K562 (cell line): ENCODE measurements around the gene FOXRED2. TPM values are rescaled to one million over a fixed set of nuclear protein-coding genes. Genes with fewer than 3 reads are reported as not detected.
A peak's percentile ranks its signal among the peaks of the same experiment; 100 is the strongest.

ENCODE experiments used
- CSDE1 ChIP-seq, 2 experiments: fragments of 450-650 bp; IDR thresholded peaks; 2 replicates each; pipeline ENCODE4 v1.6.1; 2016; ENCODE audit warnings: mild to moderate bottlenecking in 1 of 2
- E2F3 ChIP-seq: fragments of 250-450 bp; sonication (Bioruptor Pico); IDR thresholded peaks from 2 replicates; pipeline ENCODE4 v1.4.0; 2020; ENCODE audit warnings: mild to moderate bottlenecking
- ELF2 ChIP-seq: fragments of 250-450 bp; sonication (Bioruptor Pico); IDR thresholded peaks from 2 replicates; pipeline ENCODE4 v1.5.0; 2021; ENCODE audit warnings: mild to moderate bottlenecking
- FOXK2 ChIP-seq, 2 experiments: fragments of 450-650 bp; IDR thresholded peaks in 1 of 2; conservative IDR thresholded peaks in 1 of 2; 2 replicates each; pipeline ENCODE4 v1.6.1; 2016; ENCODE audit warnings: low read depth in 2 of 2, mild to moderate bottlenecking in 1 of 2
- KAT7 ChIP-seq: sonication (generic); formaldehyde crosslinking; IDR thresholded peaks from 2 replicates; pipeline ENCODE4 v1.8.0; 2022; ENCODE audit warnings: missing genetic modification reagents, mild to moderate bottlenecking, borderline replicate concordance
- MTA2 ChIP-seq: fragments of 450-650 bp; IDR thresholded peaks from 2 replicates; pipeline ENCODE4 v1.6.1; 2016; ENCODE audit warnings: low read depth
- NEUROD1 ChIP-seq: fragments of 150-350 bp; IDR thresholded peaks from 2 replicates; pipeline ENCODE4 v1.6.1; 2014; ENCODE audit warnings: borderline replicate concordance, low read length, low read depth; ENCODE audit not compliant: partially characterized antibody
- NFIX ChIP-seq: fragments of 250-450 bp; sonication (Bioruptor Pico); IDR thresholded peaks from 2 replicates; pipeline ENCODE4 v1.4.0; 2020; ENCODE audit warnings: low read depth, mild to moderate bottlenecking, moderate library complexity
- NFYB ChIP-seq: IDR thresholded peaks from 2 replicates; pipeline ENCODE4 v1.6.1; 2011; ENCODE audit warnings: mild to moderate bottlenecking, moderate library complexity; ENCODE audit not compliant: insufficient read length; ENCODE audit errors: extremely low read depth
- NR4A1 ChIP-seq, 2 experiments: fragments of 250-450 bp in 1 of 2; fragments of 450-650 bp in 1 of 2; sonication (Bioruptor Pico) in 1 of 2; IDR thresholded peaks; 2 replicates each; pipeline versions ENCODE4 v1.4.0 to v1.6.1; 2016 to 2020; ENCODE audit warnings: mild to moderate bottlenecking in 2 of 2, missing compliant biosample characterization in 1 of 2, missing genetic modification characterization in 1 of 2, moderate library complexity in 1 of 2
- RBM17 ChIP-seq: fragments of 200-400 bp; formaldehyde crosslinking; IDR thresholded peaks from 2 replicates; pipeline ENCODE4 v1.6.1; 2017; ENCODE audit warnings: low read depth, mild to moderate bottlenecking, low read length, borderline replicate concordance
- TCF7 ChIP-seq: sonication (generic); IDR thresholded peaks from 2 replicates; pipeline ENCODE4 v1.6.1; 2016; ENCODE audit warnings: antibody characterized with exemption, borderline replicate concordance
- ZBTB17 ChIP-seq: fragments of 450-650 bp; formaldehyde crosslinking; IDR thresholded peaks from 2 replicates; pipeline ENCODE4 v1.4.0; 2020; ENCODE audit warnings: mild to moderate bottlenecking
- ZNF12 ChIP-seq: sonication (generic); formaldehyde crosslinking; IDR thresholded peaks from 2 replicates; pipeline ENCODE4 v1.4.0; 2020; ENCODE audit warnings: mild to moderate bottlenecking, missing genetic modification reagents
- ZNF316 ChIP-seq: fragments of 450-650 bp; IDR thresholded peaks from 2 replicates; pipeline ENCODE4 v1.6.1; 2016
- ZNF77 ChIP-seq: fragments of 250-450 bp; sonication (Bioruptor Pico); IDR thresholded peaks from 2 replicates; pipeline ENCODE4 v1.5.0; 2020
- polyA plus RNA-seq, 8 experiments: library from polyadenylated mRNA; depleted of rRNA in 4 of 8; stranded (reverse) in 5 of 8; unstranded in 3 of 8; fragments of >200 nt; fragmentation: Nextera tagmentation in 2 of 8; fragmentation: Illumina TruSeq in 1 of 8; extraction: Ambion mirVana in 2 of 8; extraction: Trizol in 1 of 8; gene quantifications; 2 replicates each; pipeline versions ENCODE4 v1.2.1 to v1.2.3, GENCODE V29; 2011 to 2014; ENCODE audit warnings: inconsistent platforms in 1 of 8, missing spikeins in 1 of 8
- total RNA-seq, 7 experiments: library from RNA; depleted of rRNA in 6 of 7; stranded (reverse); fragments of >200 nt in 6 of 7; fragmentation: Illumina TruSeq in 2 of 7; extraction: Trizol in 2 of 7; gene quantifications; 2 replicates each; pipeline versions ENCODE4 v1.2.1 to v1.2.3, GENCODE V29; 2011 to 2021; ENCODE audit warnings: low replicate concordance in 1 of 7
- TF ChIP-seq, protein P1 (sequence below): fragments of 250-450 bp; sonication (Bioruptor Pico); IDR thresholded peaks from 2 replicates; pipeline ENCODE4 v1.4.0; 2020
- TF ChIP-seq, protein P2 (sequence below): fragments of 250-450 bp; sonication (Bioruptor Pico); IDR thresholded peaks from 2 replicates; pipeline ENCODE4 v1.8.0; 2021; ENCODE audit warnings: borderline replicate concordance, mild to moderate bottlenecking, moderate library complexity; ENCODE audit not compliant: poor library complexity, severe bottlenecking
- TF ChIP-seq, protein P3 (sequence below): fragments of 450-650 bp; IDR thresholded peaks from 2 replicates; pipeline ENCODE4 v1.6.1; 2016; ENCODE audit warnings: borderline replicate concordance

FOXRED2 gene
- total and polyA plus RNA-seq, 9 of the 15 experiments (the other 6 are each of a cell fraction or from before 2014, with no cell fraction given): 2.8 to 48.4 (median 7.8) TPM

DNA sequence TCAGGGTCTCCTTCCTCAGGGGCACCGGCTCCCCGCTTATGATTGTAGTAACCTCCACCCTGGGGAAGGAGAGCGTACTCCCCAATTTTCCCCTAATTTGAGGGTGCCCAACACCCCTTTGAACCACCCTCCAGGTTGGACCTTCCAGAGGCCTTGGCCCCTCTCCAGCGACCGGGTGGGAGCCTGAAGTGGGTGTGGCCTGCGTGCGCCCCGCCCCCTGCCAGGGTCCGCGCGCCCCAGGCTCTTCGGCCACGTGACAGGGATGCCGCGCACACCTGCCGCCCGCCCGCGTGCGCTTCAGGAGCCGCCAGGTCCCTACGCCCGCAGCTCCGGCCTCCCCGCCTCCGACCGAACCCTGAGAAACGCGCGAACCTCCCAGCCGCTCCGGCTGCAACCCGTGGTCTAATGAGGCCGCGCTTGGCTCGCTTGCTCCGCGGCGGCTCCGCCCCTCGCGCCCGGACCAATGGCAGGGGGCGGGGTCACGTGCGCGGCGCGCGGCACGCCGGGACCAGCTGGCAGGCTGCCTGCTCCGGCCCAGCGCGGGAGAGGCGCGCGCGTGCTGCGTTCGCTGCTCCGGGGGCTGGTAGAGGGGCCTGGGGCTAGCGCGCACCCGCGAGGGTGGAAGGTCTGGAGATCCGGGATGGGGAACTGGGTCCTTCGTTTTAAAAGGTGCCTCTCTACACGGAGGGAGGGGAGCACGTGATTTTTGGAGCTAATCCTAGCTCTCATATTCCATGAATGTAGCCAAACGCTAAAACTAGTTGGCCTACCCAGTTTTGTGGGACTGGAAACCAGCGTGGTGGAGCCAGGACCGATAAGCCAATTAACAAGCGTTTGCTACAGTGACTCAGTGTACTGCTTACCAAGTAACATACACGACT lies at the start of gene FOXRED2 (continued):
- TF ChIP-seq, protein P1, sequence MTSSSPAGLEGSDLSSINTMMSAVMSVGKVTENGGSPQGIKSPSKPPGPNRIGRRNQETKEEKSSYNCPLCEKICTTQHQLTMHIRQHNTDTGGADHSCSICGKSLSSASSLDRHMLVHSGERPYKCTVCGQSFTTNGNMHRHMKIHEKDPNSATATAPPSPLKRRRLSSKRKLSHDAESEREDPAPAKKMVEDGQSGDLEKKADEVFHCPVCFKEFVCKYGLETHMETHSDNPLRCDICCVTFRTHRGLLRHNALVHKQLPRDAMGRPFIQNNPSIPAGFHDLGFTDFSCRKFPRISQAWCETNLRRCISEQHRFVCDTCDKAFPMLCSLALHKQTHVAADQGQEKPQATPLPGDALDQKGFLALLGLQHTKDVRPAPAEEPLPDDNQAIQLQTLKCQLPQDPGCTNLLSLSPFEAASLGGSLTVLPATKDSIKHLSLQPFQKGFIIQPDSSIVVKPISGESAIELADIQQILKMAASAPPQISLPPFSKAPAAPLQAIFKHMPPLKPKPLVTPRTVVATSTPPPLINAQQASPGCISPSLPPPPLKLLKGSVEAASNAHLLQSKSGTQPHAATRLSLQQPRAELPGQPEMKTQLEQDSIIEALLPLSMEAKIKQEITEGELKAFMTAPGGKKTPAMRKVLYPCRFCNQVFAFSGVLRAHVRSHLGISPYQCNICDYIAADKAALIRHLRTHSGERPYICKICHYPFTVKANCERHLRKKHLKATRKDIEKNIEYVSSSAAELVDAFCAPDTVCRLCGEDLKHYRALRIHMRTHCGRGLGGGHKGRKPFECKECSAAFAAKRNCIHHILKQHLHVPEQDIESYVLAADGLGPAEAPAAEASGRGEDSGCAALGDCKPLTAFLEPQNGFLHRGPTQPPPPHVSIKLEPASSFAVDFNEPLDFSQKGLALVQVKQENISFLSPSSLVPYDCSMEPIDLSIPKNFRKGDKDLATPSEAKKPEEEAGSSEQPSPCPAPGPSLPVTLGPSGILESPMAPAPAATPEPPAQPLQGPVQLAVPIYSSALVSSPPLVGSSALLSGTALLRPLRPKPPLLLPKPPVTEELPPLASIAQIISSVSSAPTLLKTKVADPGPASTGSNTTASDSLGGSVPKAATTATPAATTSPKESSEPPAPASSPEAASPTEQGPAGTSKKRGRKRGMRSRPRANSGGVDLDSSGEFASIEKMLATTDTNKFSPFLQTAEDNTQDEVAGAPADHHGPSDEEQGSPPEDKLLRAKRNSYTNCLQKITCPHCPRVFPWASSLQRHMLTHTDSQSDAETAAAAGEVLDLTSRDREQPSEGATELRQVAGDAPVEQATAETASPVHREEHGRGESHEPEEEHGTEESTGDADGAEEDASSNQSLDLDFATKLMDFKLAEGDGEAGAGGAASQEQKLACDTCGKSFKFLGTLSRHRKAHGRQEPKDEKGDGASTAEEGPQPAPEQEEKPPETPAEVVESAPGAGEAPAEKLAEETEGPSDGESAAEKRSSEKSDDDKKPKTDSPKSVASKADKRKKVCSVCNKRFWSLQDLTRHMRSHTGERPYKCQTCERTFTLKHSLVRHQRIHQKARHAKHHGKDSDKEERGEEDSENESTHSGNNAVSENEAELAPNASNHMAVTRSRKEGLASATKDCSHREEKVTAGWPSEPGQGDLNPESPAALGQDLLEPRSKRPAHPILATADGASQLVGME: no peak
- peak; percentile 81; the same call in 1 of the 2 replicates for TF ChIP-seq KAT7 (CRISPR knock-in tag)
- TF ChIP-seq MTA2: no peak
- TF ChIP-seq E2F3 (CRISPR knock-in tag): peak; percentile 88
- peak; percentile 38; the same call in 1 of the 2 replicates for TF ChIP-seq TCF7
- TF ChIP-seq, protein P2, sequence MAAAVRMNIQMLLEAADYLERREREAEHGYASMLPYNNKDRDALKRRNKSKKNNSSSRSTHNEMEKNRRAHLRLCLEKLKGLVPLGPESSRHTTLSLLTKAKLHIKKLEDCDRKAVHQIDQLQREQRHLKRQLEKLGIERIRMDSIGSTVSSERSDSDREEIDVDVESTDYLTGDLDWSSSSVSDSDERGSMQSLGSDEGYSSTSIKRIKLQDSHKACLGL (CRISPR knock-in tag): no peak
- no peak for TF ChIP-seq ZNF77 (CRISPR knock-in tag)
- no peak for TF ChIP-seq ELF2 (CRISPR knock-in tag)
- 0 out of 4 replicates have a peak, but pooled peaks of 1 of the 2 experiments have one; percentile 36 for TF ChIP-seq FOXK2 (conservative IDR thresholded peaks at IDR 0.05 in 1 of 2, IDR thresholded peaks at IDR 0.05 in 1 of 2; ENCODE audit: low read depth in 2 of 2)
- TF ChIP-seq NEUROD1: no peak
- no peak for TF ChIP-seq NR4A1 (CRISPR knock-in tag; IDR thresholded peaks at IDR 0.05)
- TF ChIP-seq NR4A1 (tag; IDR thresholded peaks at IDR 0.05): peak; percentile 81; the same call in 1 of the 2 replicates
- no peak for TF ChIP-seq ZNF316
- TF ChIP-seq RBM17: no peak
- peak; percentile 40 for TF ChIP-seq NFYB
- no peak for TF ChIP-seq ZBTB17 (CRISPR knock-in tag)
- peak; percentile 76 for TF ChIP-seq ZNF12
- TF ChIP-seq NFIX: no peak
- no peak for TF ChIP-seq CSDE1 (IDR thresholded peaks at IDR 0.05)
- TF ChIP-seq, protein P3, sequence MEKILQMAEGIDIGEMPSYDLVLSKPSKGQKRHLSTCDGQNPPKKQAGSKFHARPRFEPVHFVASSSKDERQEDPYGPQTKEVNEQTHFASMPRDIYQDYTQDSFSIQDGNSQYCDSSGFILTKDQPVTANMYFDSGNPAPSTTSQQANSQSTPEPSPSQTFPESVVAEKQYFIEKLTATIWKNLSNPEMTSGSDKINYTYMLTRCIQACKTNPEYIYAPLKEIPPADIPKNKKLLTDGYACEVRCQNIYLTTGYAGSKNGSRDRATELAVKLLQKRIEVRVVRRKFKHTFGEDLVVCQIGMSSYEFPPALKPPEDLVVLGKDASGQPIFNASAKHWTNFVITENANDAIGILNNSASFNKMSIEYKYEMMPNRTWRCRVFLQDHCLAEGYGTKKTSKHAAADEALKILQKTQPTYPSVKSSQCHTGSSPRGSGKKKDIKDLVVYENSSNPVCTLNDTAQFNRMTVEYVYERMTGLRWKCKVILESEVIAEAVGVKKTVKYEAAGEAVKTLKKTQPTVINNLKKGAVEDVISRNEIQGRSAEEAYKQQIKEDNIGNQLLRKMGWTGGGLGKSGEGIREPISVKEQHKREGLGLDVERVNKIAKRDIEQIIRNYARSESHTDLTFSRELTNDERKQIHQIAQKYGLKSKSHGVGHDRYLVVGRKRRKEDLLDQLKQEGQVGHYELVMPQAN: 0 out of 2 replicates have a peak, but pooled peaks have one; percentile 52
